HG03432 (cell line): ENCODE measurements around the gene SEC62.

ENCODE experiments used
- ATAC-seq: cut with Tn5 transposase; IDR thresholded peaks from one replicate; pipeline ENCODE4 v1.9.1; 2021; ENCODE audit warnings: mild to moderate bottlenecking, moderate library complexity; ENCODE audit not compliant: unreplicated experiment

Gene SEC62

DNA sequence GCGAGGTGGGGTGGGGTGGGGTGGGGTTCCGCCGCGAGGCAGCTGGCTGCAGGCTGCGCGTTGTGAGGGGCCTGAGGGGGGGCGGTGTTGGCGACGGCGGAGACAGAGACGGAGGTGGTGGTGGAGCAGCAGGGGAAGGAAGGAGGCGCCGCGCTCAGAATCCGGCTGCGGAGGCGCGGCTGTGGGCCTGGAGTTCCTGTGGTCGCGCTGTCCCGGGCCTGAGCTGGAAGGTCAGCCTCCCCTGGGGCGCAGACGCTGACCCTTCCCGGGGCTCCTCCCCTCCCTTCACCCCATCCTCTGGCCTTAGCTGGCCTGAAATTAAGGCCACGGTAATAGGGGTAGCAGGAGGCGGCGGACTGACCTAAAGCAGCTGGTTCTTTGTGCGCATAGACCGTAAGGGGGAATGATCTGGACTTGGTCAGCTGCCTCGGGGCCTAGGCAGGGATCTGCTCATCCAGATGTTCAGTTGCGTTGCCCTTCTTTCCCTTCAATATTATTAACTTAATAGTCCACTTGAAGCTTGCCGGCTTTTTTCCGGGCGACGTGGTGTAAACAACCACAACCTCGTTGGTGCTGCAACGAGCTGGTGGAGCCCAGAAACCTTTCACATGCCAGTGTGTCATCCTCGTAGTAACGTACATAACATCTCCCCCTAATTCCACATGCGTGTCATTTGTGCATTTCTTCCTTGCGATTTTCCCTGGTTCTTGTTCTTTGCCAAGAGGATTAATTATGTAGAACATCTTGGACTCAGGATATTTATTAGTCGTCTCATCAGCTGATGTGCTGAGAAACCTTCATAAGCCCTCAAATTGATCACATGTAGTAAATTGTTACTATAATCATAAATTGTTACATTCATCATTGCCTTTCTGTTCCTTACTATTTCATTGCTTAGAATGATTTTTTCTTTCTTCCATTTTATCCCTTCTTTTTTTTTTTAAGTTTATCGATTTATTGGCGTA is 626 bp downstream of the SEC62 start:
- ATAC-seq: peak; percentile 41

DNA sequence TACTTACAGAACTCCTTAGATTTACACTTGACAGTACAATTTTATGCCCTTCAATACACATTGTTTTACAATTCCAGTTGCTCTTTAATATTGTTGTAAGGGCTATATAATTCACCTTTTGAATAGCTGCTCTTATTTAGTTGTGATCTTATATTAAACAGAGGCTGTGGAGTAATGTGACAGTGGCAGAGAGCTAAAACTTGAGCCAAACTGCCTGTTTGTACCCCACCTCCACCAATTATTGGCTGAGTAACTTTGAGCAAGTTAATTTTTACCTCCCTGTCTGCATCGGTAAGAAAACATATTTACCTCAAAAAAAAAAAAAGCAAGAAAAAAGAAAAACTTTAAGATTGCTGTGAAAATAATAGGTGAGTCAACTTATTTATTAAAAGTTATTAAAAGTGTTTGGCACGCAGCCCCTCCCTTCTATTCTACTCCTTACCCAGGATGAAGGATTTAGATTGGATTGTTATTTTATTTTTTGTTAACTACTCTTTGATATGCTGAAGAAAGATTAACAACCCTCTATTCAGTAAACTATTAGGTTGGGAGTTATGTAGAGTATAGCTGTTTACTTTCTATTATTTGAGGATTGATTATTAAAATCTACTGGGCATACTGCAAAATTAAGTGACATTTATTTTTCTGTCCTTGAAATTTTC is 1.7 kb downstream of the SEC62 start:
- ATAC-seq: no peak

DNA sequence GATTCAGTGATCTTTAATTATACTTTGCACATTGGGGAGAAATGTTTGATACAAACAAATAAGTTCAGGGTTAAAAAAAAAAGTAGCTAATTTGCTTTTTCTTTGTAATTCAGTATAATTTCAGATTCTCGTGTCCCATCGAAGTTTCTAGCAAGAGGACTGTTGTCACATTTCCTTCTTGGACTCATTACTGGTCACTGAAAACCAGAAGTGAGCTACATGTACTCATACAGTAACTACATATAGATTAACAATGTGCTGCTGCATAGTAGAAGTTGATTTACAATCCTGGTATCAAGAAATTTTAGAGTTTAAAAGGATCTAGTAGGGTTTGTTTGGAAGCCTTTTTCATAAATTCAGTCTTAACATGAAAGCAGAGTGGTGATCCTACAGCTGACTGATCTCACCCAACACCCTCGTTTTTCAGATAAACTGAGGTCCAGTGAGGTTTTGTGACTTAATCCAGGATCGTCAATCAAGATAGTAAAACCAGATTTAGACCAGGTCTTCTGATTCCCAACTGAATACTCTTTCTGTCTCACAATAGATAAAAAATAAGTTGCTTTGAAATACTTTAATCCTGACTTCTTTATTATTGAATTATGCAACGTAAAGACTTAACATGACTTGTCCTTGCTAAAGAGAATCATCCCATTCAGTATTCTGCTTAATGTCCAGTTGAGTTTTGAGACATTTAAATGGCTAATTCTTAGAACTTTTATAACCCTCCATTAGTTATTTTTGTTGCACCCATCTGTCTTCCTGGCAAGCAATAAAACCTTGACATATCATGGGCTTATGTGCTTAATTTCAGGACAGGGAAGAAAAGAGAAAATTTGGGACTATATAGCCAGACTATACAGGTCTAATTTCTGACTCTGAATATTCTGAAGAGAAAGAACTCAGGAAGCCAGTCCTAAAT is 2.8 kb downstream of the SEC62 start:
- ATAC-seq: no peak

DNA sequence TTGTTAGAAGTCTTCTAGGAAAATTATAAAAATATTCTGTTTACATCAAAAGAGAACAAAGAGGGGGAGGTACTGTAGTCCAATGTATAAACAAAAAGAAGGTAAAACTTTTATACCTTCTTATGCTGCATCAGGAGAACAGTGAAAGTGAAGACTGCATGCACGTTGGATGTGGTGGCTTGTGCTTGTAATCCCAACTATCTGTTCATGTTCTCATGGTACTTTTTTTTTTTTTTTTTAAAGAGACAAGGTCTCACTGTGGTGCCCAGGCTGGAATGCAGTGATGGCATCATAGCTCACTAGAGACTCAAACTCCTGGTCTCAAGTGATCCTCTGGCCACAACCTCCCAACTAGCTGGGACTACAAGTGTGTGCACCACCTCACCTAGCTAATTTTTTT is 4.2 kb downstream of the SEC62 start:
- ATAC-seq: no peak

GRCh38 chr3:169971522-169971921 is 4.9 kb downstream of the SEC62 start:
- ATAC-seq: no peak

DNA sequence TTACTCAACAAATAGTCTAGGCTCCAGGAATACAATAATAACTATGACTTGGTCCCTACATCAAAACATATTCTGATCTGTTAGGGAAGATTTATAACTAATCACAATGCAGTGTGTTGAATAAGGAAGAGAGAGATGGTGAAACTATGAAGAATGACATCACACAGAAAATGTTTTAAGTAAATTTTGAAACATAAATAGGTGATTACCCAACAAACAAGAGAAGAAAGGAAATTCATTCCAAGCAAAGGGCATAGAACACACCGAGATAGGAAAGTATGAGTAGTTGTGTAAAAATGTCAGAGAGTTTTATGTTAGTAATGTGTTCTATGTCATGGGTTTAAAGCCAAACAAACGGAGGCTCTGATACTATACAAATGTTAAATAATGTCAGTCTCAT is 13.4 kb downstream of the SEC62 start:
- ATAC-seq: no peak

DNA sequence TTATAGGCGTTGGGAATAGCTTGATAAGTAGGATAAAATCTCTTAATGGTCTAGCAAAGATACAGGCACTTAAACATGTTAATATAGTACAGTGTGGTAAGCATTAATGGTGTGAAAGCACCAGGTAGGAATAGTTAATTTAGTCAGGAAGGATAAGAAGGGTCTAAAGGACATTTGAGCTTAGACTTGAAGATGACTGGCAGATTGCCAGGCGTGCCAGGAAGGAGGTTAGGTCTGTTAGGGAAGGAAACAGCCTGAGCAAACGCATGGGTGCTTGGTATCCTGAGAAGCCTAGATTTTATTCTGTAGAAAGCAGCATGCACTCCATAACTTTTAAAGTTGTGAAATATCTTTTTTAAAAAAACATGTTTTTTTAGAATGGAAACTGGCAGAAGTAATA is 17.7 kb downstream of the SEC62 start:
- ATAC-seq: no peak

GRCh38 chr3:169990431-169990830 is 23.8 kb downstream of the SEC62 start:
- no peak for ATAC-seq

DNA sequence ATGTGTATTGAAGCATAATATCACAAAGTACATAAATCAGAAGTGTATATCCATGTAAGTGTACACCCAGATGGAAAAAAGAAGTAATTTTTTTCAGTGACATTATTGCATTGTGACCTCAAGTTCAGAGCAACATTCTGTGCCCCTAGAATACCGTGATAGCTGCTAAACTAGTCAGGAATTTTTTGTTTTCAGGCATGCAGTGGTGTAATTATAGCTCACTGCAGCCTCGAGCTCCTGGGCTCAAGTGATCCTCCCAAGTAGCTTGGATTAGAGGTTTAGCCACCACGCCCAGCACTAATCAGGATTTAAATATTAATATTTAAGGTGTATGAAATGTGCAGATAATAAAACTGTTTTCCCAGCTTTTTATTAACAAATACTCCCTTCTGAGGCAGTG is 25.5 kb downstream of the SEC62 start:
- no peak for ATAC-seq

DNA sequence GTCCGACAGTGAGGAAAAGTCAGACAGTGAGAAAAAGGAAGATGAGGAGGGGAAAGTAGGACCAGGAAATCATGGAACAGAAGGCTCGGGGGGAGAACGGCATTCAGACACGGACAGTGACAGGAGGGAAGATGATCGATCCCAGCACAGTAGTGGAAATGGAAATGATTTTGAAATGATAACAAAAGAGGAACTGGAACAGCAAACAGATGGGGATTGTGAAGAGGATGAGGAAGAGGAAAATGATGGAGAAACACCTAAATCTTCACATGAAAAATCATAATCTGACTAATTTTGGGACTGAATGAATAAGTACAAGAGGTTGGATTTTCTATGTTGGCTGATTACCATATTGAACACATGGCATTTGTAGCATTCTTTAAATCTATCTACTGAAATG is 26.2 kb downstream of the SEC62 start:
- no peak for ATAC-seq

- no peak for ATAC-seq
Observed at GRCh38 chr3:169993761-169994160, 27.2 kb downstream of the SEC62 start.

DNA sequence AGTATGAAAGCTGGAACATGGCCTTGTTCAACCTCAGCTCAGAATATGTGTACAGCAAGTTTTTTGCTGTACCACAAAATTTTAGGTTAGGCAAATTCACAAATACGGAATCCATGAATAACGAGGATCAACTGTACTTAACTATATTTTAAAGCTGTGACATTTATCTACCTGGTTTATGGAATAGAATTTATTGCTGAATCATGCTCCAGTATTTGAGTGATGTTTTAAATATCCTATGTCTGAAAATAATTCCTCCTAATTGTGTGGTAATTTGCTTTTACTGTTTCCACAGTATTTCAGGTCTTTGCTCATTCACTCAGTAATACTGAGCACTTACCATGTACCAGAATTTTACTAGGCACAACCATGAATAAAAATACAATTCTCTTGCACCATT is 29.5 kb downstream of the SEC62 start:
- ATAC-seq: no peak

DNA sequence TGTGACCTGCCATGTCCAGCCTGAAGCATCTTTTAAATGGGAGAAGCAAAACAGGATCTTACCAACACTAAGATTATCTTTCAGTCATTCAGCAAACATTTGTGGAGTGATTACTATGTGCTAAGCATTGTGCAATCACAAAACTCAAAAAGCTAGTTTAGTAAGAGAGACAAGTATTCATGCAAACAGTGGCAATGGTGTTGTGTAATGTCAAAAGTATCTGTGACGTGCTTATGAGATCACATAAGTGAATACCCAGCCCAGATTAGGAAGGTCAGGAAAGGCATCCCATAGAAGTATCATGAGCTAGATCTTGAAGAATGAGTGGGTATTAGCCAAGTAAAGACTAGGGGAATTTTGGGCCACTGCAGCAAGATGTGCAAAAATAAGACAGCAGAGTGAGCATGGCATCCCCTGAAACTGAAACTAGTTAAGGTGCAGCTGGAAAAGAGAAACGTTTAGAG is 32.1 kb downstream of the SEC62 start:
- peak; percentile 39 for ATAC-seq

GRCh38 chr3:169999433-169999832 is 32.8 kb downstream of the SEC62 start:
- peak; percentile 97 for ATAC-seq

DNA sequence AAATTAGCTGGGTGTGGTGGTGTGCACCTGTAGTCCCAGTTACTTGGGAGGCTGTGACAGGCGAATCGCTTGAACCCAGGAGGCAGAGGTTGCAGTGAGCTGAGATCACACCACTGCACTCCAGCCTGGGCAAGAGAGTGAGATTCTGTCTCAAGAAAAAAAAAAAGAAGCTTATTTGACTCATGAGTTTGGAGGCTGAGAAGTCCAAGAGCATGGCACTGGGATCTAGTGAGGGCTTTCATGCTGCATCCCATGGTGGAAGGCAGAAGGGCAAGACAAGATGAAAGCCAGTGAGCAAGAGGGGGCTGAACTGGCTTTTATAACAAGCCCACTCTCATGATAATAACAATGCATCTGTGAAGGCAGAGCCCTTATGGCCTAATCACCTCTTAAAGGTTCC is 33.4 kb downstream of the SEC62 start:
- no peak for ATAC-seq

GRCh38 chr3:170002231-170002630 is 35.6 kb downstream of the SEC62 start:
- ATAC-seq: no peak

DNA sequence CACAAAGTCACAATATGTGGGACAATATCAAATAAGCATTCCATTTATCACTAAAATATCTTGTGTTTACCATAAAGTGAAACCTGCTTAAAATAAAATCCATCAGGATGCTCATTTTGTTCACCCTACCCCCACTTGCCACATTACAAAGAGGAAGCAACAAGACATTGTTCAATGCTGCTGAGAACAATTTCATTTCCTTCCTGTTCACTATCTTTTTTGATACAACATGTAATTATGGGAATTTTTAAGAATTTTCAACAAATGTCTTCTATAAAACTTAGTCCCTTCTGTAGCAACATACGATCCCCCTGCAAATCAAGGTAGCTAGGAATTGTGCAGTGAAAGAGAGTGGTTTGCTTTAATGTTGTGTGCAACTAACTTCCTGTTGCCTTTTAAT is 36.3 kb downstream of the SEC62 start:
- no peak for ATAC-seq

DNA sequence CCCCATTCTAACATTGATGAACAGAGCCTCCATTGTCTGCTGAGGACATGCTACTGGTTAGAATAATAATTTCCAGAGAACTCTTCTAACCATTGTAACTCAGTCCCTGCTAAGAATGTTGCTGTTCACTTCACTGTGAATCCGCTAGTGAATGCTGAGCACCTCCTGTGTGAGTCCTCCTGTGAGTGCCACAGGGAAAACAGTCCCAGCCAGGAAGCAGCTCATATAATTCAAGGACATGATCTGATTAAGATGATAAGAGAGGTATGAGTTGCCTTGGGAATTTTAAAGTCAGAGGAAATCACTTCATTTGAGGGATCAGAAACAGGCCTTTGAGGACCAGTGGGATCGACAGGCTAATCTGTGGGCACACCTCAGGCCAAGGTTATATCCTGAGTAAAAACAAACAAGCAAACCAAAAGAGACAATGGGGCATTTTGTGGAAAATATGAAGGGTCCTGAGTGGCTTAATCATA is 37.3 kb downstream of the SEC62 start:
- ATAC-seq: no peak

GRCh38 chr3:170007031-170007663 is 40.5 kb downstream of the SEC62 start:
- ATAC-seq: peak; percentile 95

DNA sequence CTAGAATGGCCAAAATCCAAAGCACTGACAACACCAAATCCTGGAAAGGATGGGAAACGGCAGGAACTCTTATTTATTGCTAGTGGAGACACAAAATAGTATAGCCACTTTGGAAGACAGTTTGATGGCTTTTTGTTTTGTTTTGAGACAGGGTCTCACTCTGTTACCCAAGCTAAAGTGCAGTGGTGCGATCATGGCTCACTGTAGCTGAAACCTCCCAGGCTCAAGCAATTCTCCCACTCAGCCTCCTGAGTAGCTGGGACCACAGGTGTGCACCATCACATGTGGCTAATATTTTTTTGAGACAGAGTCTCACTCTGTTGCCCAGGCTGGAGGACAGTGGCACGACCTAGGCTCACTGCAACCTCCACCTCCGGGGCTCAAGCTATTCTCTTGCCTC is 43.9 kb downstream of the SEC62 start:
- ATAC-seq: peak; percentile 29
